Measurements from ENCODE around the gene TMEM176B.

The TMEM176B gene
- total RNA-seq = 0 reads per million in 2 donors

DNA sequence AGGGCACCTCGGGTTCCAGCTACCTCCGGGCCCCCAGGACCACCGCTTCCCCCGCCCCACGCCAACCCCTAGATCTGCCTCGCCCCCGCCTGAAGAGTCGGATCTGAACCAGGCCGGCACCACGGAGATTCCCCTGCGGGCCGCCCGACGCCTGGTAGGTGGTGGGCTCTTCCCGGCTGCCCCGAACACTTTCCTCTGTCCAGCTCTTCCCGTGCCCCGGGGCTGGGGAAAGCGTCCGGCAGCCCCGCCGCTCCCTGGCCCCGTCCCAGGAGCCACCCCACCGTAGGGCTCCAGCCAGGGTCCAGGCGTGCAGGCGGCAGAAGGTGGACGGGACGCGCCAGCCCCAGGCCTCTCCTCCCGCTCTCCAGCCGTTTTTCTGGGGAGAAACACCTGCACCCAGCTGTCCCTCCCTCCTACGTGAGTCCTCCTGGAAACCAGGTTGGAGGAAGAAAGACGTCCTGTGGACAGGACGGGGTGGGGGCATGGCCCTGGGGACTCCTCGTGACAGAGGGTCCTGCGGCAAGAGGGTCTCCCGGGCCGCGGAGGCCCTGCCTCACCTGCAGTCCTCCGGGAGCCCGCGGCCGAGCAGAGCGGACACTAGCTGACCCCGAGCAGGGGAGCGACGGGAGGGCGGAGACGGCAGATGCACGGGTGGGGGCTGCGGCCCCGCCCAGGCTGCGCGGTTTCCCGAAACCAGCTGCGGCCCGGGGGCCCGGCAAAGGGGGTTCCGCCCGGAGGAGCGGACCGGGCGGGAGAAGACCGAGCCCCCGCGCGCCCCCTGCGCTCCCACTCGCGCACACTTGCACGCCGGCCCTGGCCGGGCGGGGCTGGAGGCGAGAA is at the start of gene TMEM176B:
TSS of gene TMEM176B (minus strand) at position 624 of the 840 bp plus-strand sequence. CDS start 3,795 bp downstream, outside the sequence.
- no peak for DNase-seq

DNA sequence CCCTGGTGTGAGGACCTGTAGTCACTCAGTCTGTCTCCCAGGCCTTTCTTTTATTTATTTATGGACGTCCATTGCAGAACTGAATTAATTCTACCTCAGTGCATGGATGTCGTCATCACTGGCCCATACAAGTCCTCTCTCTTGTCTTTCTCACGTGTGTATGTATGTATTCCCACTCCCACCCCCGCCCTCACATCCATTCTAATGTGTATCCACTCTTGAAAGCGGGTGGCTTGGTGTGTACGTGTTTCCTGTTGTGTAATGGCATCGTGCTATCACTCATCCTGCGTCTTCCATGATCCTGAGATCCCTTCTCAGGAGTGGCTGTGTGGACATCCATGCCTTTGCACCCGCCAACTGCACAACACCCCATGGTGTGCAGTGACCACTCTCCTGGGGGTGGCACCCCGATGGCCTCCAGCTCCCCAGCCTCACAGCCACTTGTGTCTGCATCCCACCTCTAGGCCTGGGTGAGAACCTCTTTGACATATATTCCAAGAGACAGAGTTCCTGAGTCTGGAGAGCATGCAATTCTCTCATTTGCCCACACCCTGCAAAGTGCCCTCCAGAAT is 49.1 kb upstream of the TMEM176B start:
- DNase-seq = no peak

DNA sequence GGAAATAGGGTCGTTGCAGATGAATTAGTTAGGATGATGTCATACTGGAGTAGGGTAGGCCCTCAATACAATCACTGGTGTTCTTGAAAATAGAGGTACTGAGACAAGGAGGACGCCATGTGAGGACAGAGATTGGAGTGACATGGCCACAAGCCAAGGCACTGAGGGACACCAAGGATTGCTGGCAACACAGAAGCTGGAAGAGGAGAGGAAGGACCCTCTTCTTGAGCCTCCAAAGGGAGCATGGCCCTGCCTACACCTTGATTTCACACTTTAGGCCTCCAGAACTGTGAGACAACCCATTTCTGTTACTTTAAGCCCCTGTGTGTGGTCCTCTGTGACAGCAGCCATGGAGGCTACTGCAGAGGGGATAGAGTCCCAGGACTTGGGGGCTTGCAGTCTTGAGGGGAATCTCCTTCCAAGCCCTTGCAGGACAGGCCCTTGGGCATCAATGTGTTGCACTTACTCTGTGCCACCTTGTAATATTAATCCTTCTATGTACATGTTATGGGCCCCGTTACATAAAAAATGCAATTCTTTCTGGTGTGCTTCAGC is 48.5 kb upstream of the TMEM176B start:
- no peak for DNase-seq

DNA sequence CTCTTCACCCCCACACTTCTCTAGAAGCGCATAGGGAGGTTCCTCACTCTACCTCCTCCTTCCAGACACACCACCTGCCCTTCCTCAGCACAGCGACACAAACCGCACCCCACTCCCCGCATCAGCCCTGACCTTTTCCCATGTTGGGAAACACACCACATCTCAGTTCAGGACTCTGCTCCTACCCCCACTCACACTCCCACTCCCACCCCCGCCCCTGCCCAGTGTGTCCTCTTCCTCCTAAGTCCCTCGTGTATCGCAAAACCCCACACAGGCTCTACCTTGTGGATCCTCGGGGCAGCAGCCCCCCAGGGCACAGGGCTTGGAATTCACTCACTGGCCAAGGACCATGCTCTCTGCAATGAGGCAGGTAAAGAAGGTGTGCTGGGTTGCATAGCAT is 47.9 kb upstream of the TMEM176B start:
- DNase-seq = no peak

DNA sequence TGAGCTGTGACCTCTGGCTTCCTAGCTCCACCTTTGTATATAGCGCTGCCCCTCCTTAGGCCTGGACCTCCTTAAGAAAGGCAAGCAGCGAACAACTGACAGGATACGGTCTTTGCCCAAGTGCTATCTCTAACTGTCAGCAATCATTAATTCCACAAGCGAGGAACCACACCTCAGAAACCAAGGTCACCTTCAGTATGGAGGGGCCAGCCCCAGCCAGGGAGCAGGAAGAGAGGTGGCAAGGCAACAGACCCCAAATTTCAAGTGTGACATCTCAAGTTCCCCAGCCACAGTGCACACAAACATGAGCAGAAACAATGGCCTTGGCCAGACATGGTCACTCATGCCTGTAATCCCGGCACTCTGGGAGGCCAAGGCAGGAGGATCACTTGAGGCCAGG is 47.4 kb upstream of the TMEM176B start:
- no peak for DNase-seq

DNA sequence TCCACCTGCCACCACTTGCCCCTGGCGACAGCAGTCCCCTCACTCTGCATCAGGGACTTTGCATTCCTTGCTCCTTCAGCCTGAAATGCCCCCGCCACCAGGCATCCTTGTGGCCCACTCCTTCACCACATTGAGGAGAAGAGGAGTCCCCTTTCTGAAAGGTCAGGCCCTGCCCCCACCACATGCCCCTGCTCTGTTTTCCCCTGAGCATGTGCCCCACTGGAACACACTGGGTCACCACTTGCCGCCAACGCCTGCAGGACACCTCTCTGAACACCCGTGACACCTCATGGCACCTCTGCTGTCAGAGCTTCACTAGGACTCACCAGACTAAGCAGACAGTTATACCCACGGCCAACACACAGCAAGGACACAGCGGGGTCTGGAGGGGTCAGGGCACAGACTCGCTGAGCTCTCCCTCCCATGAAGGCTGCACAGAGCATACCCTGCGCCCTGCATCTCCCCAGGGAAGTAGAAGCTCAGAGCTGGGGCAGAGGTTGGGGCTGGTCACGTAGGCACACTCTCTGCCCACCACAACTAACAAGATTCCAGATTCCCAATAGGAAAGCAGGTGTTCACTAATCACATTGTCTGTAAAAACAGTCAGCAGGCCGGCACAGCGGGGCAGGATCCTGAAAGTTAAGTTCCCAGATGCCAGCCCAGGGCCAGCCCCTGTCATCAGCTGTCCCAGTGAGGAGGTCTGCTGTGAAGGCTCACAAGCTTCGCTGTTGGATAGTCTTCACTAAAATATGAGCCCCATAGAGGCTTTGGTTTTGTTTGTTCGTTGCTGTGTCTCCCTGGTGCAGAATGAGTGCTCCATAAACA is 46.3 kb upstream of the TMEM176B start:
- DNase-seq = no peak

DNA sequence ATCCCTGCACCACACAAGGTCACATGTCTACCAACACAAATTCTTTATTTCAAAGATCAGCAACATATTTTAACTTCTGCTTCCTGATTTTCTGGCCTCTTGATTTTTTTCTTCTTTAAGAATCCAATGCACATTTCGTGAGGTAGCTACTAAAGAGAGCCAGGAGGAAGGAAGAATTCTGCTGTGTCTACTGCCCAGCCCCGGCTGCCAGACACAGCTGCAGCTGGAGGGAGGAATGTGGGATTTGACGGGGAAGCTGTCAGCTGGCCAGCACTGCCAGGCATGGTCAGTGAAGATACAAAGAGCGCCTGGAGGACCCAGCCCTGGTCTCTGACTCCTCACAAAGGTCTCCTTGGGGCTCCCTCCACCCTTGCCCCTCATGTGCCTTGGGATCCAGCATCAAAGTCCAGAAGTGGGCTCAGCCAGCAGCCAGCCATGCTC is 45.3 kb upstream of the TMEM176B start:
- DNase-seq = no peak

DNA sequence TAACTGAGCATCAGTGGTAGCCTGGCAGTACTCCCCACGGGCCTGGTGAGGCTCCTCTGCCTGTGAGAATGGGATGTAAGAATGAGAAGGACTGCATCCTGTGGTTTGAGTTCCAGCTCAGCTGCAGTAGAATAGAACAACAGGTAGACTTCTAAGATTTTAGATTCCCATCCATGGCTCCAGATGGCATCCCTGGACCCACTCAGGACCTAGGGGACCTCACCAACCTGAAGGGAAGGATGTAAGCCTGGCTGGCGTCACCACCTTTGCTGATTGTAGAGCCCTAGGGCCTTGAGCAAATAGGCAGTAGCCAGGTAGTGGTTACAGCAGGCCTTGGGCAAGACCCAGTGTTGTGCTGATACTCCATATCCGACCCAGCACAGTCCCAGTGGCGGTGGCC is 42.6 kb upstream of the TMEM176B start:
- DNase-seq = no peak

DNA sequence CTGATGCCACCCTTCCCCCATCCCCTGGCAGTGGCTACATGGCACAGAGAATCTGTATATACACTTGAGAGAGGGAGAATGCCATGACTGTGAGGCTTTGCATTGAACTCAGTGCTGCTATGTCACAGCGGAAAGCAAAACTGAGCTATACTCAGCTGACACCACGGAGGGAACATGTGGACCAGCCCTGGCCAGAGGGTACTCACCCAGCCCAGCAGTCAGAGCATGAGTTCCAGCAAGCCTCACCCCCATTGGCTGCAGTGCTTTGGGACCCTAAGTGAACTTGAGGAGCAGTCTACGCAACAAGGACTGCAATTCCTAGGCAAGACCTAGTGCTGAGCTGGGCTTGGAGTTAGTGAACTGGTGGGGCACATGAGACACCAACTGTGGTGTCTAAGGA is 41.9 kb upstream of the TMEM176B start:
- no peak for DNase-seq

DNA sequence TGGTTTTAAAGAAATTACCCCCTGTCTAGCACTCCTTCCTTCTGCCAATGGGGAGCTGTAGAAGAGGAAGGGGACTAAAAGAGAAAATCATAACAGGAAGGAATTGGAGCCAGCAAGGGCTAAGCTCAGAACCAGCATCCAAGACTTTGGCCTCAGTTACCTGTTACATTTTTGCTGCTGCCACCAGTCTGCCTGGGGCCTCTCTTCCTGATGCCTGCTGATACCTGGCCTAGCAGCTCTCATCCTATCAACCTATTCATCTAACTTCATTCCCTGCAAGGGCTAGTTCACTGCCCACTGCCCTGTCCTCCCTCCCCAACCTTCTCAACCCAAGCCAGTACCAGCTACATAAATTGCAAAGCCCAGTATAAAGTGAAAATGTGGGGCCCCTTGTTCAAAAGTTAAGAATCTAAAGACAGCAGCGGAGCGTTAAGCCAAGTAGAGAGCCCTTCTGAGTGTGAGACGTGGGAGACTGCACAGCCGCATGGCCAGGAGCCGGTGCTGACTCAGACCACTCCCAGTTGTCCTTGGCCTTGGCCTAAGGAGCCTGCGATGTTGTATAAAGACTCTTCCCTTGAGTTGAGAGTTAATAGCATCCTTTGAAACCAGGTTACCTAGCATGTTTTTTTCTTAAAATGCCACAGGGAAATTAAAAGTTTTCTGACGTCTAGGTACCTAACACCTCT is 38.9 kb upstream of the TMEM176B start:
- no peak for DNase-seq

DNA sequence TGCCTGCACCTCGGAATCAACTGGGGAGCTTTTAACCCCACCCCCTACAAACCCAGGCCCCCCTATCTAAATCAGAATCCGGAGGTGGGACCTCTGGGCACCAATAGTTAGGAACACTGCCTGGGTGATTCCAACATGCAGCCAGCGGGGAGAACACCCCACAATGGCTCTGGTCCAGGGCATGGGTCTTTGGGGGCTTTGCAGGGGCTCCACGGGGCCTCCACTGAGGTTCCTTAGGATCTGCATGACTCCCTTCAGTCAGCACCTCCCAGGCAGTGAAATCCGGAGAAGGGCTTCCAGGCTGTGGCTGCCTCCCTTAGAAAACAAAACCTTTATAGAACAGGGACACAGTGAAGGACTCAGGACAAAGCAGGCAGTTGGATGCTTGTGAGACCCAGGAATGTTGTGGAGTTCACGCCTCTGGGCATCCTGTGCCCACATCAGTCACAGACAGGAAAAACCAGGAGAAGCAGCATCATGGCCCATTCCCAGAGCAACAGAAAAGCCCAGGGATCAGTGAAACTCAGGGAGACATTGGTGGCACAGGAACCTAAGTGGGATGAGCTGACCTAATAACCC is 35.6 kb upstream of the TMEM176B start:
- no peak for DNase-seq

DNA sequence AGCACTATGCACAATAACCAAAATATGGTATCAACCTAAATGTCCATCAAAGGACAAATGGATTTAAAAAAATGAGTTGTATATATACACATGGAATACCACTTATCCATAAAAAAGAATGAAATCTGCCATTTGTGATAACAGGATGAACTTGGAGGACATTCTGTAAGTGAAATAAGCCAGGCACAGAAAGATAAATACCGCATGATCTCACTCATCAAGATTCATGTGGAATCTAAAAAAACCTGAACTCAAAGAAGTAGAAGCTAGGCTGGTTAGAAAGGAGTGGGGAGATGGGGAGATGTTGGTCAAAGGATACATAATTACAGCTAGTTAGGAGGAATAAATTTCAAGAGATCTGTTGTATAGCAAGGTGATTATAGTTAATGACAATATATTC is 34.9 kb upstream of the TMEM176B start:
- no peak for DNase-seq

DNA sequence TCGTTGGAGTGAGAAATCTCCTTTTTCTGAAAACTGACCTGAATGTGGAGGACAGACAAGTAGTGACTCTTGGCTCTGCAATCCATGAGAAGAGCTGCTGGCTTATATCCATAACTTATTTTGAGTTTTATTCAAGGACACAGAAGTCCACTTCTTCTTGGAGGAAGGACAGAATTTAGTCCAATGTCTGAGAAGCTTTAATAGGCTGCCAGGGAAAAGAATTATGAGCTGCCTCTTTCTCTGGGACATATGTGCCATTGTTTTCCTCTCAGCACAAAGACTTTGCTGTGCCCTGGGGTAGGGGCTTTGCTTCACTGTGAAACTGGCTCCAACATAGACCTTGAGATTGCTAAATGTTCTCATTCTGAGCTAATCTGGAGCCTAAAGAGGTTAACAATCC is 31.7 kb upstream of the TMEM176B start:
- DNase-seq = no peak

DNA sequence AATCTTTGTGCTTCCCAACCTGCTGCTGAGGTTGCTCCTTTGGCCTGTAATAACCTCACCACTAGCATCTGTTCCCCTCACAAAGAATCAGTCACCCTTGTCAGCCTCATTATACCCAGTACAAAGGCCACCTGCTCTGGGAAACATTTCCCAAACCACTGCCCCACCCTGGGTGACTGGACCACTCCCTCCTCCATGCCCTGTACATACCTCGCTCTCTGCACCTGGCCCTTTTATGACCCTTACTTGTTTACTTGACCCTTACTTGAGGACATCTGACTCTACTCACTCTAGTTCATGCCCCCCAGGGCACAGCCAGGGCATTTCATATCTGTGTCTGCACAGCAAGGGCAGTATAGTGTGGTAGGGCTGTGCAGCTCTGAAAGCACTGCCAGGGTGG is 30.8 kb upstream of the TMEM176B start:
- no peak for DNase-seq

DNA sequence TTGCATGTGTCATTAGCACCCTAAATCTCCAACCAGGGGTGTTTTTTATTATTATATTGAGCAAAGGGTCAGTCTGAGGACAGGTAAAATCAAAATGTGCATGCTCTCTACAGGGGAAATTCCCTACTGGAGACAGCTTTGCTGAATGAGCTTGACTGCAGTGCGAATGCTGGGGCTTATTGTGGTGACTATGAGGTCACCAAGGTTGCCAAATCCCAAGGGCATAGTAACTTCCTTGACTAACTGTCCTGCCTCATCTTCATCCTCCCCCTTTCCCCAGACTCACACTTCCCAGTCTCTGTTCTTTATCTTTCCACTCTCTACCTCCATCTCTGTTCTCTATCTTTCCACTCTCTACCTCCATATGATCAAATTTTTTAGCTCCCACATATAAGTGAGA is 29.3 kb upstream of the TMEM176B start:
- no peak for DNase-seq

DNA sequence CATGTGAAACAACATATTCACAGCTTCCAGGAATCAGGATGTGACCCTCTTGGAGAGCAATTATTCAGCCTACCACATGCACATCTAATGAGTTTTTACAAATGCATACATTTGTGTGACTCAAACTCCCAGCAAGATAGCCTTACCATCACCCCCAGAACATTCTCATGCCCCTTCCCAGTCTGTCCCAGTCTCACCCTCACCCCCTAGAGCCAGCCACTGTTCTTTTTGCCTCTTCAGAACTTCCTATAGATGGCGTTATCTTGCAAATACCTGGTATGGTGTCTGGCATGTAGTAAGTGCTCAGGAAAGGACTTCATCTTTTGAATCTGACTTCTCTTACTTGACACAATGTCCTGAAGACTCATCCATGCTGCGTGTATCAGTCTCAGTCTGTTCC is 28.2 kb upstream of the TMEM176B start:
- DNase-seq = no peak

DNA sequence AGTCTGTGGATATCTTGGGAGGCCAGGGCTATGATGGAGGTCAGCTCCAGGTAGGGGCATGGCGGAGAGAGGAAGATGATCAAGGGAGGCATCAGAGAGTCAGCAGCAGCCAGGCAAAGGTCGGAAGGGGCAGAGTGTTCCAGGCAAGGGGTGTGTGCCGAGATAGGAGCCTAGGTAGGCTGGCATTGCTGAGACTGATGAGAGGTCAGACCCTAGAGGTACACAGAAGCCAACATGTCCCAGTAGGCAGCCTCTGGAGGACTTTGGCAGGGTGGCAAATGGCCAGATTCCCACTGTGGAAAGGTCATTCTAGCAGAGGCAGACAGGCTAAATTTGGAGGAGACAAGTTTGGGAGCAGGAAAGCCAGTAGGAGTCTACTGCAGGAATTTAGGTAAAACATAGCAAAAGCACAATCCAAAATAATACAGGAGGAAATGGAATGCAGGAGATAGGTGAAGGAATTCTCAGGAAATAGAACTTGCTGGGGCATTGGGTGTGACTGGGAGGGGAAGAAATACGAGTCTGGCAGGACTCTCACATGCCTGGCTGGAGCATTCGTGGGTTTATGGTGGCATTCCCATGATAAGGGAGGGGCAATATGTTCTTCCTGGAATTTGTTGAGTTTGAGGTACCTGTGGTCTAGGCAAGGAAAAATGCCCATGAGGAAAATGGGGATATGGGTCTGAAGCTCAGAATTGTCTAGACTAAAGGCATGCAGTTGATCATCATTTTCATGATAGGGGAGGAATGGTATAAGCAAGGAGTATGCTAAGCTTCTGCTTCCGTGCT is 26.1 kb upstream of the TMEM176B start:
- no peak for DNase-seq

DNA sequence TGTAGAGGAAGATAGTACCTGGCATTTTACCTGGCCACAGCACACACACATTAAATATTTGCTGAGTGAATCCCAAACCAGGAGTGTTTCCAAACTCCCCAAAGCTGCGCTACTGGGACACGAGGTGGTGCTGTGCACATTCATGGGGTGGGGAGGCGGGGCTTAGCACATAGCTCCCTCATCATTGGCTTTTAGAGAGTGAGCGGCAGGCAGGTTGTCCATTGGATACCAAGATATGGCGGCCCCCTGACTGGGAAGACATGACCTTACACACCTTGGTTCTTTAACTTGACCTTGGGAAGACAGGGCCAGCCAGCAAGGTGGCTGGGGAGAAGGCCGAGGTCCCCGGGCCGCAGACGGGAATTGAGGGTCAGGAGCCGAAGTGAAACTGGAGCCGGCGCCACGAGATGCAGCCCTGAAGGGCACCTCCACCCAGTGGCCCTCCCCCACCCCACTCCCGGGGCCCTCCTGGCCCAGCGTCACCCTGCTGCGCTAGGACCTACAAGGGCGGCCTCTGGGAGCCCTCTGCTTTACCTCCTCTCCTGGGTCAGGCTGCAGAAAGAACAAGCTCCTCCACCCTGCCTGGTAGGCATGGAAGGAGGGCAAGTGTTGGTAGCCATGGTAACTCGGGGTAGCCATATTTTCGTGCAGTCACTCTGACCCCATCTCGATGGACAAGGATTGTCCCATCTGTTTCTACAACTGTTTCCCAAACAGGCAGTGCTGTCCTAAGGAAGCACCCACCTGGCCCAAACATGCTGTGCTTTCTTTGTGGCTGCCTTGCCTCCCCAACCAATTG is 24.4 kb upstream of the TMEM176B start:
- DNase-seq = no peak

DNA sequence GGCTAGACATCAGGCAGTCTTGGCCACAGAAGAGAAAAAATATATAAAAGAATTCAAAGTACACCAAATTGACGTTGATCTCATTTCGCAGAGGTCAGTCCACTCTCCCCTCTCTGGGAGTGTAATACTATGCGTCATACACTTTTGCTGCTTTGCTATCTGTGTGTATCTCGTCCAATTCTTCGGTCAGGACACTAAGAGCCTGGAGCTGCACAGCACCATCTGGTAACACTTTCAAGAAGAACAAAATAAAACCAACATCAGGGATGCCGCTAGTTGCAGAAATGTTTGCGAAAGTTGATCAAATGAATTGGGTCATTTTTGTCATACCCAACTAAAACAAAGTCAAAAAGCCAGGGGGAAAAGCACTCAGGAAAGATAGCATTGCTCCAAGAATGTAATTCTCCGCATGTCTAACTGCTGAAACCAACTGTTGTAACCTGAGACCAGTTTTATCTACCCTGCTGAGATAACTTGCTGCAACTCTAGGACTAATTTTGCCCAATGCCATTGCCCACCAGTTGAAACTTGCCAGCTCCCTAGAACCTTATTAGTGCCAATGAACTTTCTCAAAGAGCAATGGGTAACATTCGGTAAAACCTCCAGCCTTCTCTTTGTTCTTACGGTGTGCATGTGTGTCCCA is 23.4 kb upstream of the TMEM176B start:
- no peak for DNase-seq

DNA sequence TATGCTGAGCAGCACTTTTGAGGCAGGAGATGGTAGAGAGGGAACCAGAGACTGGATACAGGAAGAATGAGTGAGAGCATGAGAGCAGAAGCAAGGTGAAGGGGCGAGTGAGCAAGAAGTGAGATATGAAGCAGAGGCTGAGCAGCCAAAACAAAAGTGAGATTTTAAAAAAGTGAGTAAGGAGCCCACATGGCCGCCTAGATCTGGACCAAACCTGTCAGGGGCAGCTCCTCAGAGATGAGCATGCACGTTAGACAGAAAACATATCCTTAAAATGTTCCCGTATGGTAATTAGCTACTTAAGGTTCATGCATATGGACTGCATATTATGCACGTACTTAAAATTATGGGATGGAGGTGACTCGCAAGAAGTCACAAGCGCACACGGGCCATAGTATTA is 22.9 kb upstream of the TMEM176B start:
- DNase-seq = no peak

All from T-helper 2 cell (primary cell).